WERI-Rb-1 (cell line): ENCODE data around the gene NRIP2.
A peak's percentile ranks its signal among the peaks of the same experiment; 100 is the strongest.

ENCODE experiments used
- DNase-seq: peaks from one replicate; pipeline ENCODE4 v3.0.0-alpha.2; 2020
- H3K27ac ChIP-seq: fragments of 250-450 bp; sonication (Bioruptor Pico); 2 replicates; pipeline ENCODE4 v1.5.1; 2020; ENCODE audit warnings: mild to moderate bottlenecking, moderate library complexity
- H3K27me3 ChIP-seq: fragments of 250-450 bp; sonication (Bioruptor Pico); 2 replicates; pipeline ENCODE4 v1.5.1; 2021; ENCODE audit warnings: mild to moderate bottlenecking, low read depth, moderate library complexity; ENCODE audit not compliant: insufficient read depth, severe bottlenecking
- H3K36me3 ChIP-seq: fragments of 250-450 bp; sonication (Bioruptor Pico); 2 replicates; pipeline ENCODE4 v1.5.1; 2020; ENCODE audit warnings: mild to moderate bottlenecking, moderate library complexity
- H3K4me3 ChIP-seq: 2 replicates; pipeline ENCODE4 v1.5.1; 2011; ENCODE audit warnings: low read depth, mild to moderate bottlenecking, control low read depth, low read length
- H3K9me3 ChIP-seq: fragments of 250-450 bp; sonication (Bioruptor Pico); 2 replicates; pipeline ENCODE4 v1.5.1; 2021; ENCODE audit warnings: mild to moderate bottlenecking, moderate library complexity; ENCODE audit not compliant: severe bottlenecking
- CTCF ChIP-seq: IDR thresholded peaks from 2 replicates; pipeline ENCODE4 v1.5.1; 2011; ENCODE audit warnings: low read depth, mild to moderate bottlenecking, control low read depth, inconsistent platforms, low read length

NRIP2 gene

GRCh38 chr12:2797721-2798418, 37.0 kb downstream of the NRIP2 start:
- no peak for DNase-seq
- H3K27ac ChIP-seq, result no peak overlapping the region
- H3K36me3 ChIP-seq, result peaks cover 70% of the 10 kb centered on the region
- H3K4me3 ChIP-seq, result no peak overlapping the region
- H3K27me3 ChIP-seq, result no peaks in the 10 kb centered on the region
- TF ChIP-seq CTCF, result no peak
- no peaks in the 10 kb centered on the region for H3K9me3 ChIP-seq

DNA sequence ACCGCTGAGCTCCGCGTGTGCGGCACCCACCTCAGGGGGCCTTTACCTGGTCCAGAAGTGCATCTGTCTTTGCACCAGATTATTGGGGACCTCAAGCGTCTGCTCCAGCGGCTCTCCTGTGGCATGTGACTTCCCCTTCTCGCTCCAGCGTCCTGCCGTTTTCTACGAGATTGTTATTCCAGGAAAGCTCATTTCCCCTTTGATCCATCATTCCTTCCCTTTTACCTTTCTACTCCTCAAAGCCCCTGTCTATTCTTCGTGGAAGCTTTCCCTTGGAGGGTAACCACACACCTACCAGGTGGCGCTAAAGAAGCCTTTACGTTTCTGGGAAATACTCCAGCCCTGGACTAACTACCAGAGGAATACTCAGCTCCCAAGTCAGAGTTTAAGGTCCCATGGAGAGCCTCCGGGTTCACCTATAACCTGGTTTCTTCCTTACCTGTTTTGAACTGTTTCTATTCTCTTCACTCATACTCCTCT, 38.6 kb downstream of the NRIP2 start:
- no peak; the same call in 1 of the 2 replicates for TF ChIP-seq CTCF
- H3K36me3 ChIP-seq, result peaks cover 54% of the 10 kb centered on the region
- no peak for DNase-seq
- no peaks in the 10 kb centered on the region for H3K9me3 ChIP-seq
- H3K27ac ChIP-seq, result peak overlapping the region; percentile 77
- peak overlapping the region; percentile 44 for H3K4me3 ChIP-seq
- no peaks in the 10 kb centered on the region for H3K27me3 ChIP-seq

GRCh38 chr12:2795291-2796186, 39.3 kb downstream of the NRIP2 start:
- peaks cover 47% of the 10 kb centered on the region for H3K36me3 ChIP-seq
- H3K9me3 ChIP-seq, result no peaks in the 10 kb centered on the region
- H3K4me3 ChIP-seq, result peak overlapping the region; percentile 44
- TF ChIP-seq CTCF, result no peak
- peak; percentile 71 for DNase-seq
- H3K27me3 ChIP-seq, result no peaks in the 10 kb centered on the region
- peak overlapping the region; percentile 77 for H3K27ac ChIP-seq

GRCh38 chr12:2794736-2795289, 40.0 kb downstream of the NRIP2 start, which contains the start of gene FKBP4:
TSS of gene FKBP4 (plus strand) at chr12:2794970. CDS start at chr12:2795140, 170 bp downstream.
- no peaks in the 10 kb centered on the region for H3K9me3 ChIP-seq
- DNase-seq, result peak; percentile 88
- no peak for TF ChIP-seq CTCF
- peak within 1 kb of the TSS; percentile 44 for H3K4me3 ChIP-seq
- H3K36me3 ChIP-seq, result peaks cover 40% of the 10 kb centered on the region
- no peaks in the 10 kb centered on the region for H3K27me3 ChIP-seq
- peak within 1 kb of the TSS; percentile 77 for H3K27ac ChIP-seq

DNA sequence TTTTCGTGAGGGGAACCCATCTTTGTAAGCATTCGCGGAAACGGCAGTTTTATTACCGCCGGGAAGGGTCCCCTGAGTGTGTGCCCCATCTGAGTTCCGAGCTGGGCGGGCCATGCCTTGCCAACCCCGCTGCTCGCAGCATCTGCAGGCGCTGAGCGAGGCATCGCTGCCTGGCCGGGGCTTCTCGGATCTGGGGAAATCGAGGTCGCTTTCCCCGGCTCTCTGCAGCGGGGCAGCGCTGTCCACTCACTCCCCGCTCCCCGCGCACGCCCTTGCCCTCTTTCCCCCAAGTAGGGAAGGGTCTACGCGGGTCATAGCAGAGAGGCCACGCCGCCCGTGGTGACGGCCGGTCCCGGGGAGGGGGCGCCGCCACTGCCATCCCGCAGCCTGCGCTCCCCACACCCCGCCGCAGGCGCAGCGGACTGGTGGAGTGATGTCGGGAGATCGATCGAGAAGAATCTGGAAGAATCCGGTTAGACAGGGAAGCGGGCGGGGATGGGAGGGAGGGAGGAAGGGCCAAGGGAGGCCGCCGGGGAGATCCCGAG, 40.6 kb downstream of the NRIP2 start:
- Histone ChIP-seq H3K36me3 (peaks cover 34% of the 10 kb centered on the region), H3K27me3 (no peaks in the 10 kb centered on the region), H3K4me3 (no peak overlapping the region), H3K27ac (no peak overlapping the region), H3K9me3 (no peaks in the 10 kb centered on the region)
- no peak for DNase-seq
- TF ChIP-seq CTCF, result no peak
